H9 (cell line): ENCODE data around the gene MYH9. TPM values are rescaled to one million over a fixed set of nuclear protein-coding genes. Genes with fewer than 3 reads are reported as not detected.

Source experiments
- DNase-seq: peaks from one replicate; pipeline ENCODE4 v3.0.0-alpha.2; 2017
- H2AFZ ChIP-seq: one replicate; pipeline ENCODE4 v1.6.1; 2013; ENCODE audit warnings: mild to moderate bottlenecking, low read length, control low read depth, moderate library complexity
- H2AK5ac ChIP-seq: 2 replicates; pipeline ENCODE4 v1.6.1; 2013; ENCODE audit warnings: low read length, control low read depth, mixed read lengths; ENCODE audit not compliant: insufficient read length
- H2BK120ac ChIP-seq: one replicate; pipeline ENCODE4 v1.6.1; 2013; ENCODE audit warnings: low read depth, mild to moderate bottlenecking, low read length, control low read depth, inconsistent platforms; ENCODE audit not compliant: poor library complexity, severe bottlenecking
- H2BK12ac ChIP-seq: 2 replicates; pipeline ENCODE4 v1.6.1; 2013; ENCODE audit warnings: low read length, control low read depth, mixed read lengths, low read depth; ENCODE audit not compliant: insufficient read length
- H2BK15ac ChIP-seq: 2 replicates; pipeline ENCODE4 v1.6.1; 2013; ENCODE audit warnings: low read depth, low read length, control low read depth
- H2BK20ac ChIP-seq: one replicate; pipeline ENCODE4 v1.6.1; 2013; ENCODE audit warnings: low read depth, mild to moderate bottlenecking, low read length, control low read depth, inconsistent platforms; ENCODE audit not compliant: poor library complexity, severe bottlenecking
- H2BK5ac ChIP-seq: 2 replicates; pipeline ENCODE4 v1.6.1; 2013; ENCODE audit warnings: low read length, control low read depth, mixed read lengths; ENCODE audit not compliant: insufficient read length
- H3K14ac ChIP-seq: 2 replicates; pipeline ENCODE4 v1.6.1; 2013; ENCODE audit warnings: low read length, control low read depth; ENCODE audit not compliant: insufficient read depth
- H3K18ac ChIP-seq: 2 replicates; pipeline ENCODE4 v1.6.1; 2013; ENCODE audit warnings: low read depth, mild to moderate bottlenecking, mixed read lengths, low read length, control low read depth; ENCODE audit not compliant: insufficient read length
- H3K23ac ChIP-seq: 2 replicates; pipeline ENCODE4 v1.6.1; 2013; ENCODE audit warnings: low read length, control low read depth, mixed read lengths, low read depth; ENCODE audit not compliant: insufficient read length
- H3K23me2 ChIP-seq: 2 replicates; pipeline ENCODE4 v1.6.1; 2013; ENCODE audit warnings: low read depth, mild to moderate bottlenecking, mixed read lengths, low read length, control low read depth; ENCODE audit not compliant: insufficient read length, poor library complexity, severe bottlenecking
- H3K27ac ChIP-seq: 2 replicates; pipeline ENCODE4 v1.5.1; 2013; ENCODE audit warnings: low read length, control low read depth, mixed read lengths, low read depth; ENCODE audit not compliant: insufficient read length
- H3K27me3 ChIP-seq: 2 replicates; pipeline ENCODE4 v1.6.1; 2013; ENCODE audit warnings: low read length, control low read depth, inconsistent platforms; ENCODE audit not compliant: insufficient read depth
- H3K4ac ChIP-seq: 2 replicates; pipeline ENCODE4 v1.6.1; 2013; ENCODE audit warnings: low read depth, mild to moderate bottlenecking, control low read depth, inconsistent platforms, low read length, moderate library complexity
- H3K4me1 ChIP-seq: 2 replicates; pipeline ENCODE4 v1.6.1; 2013; ENCODE audit warnings: low read length, control low read depth, inconsistent platforms; ENCODE audit not compliant: insufficient read depth
- H3K4me2 ChIP-seq: 2 replicates; pipeline ENCODE4 v1.6.1; 2013; ENCODE audit warnings: low read length, control low read depth, mixed read lengths; ENCODE audit not compliant: insufficient read length, insufficient read depth
- H3K56ac ChIP-seq: 2 replicates; pipeline ENCODE4 v1.6.1; 2013; ENCODE audit warnings: low read depth, mild to moderate bottlenecking, mixed read lengths, low read length, control low read depth; ENCODE audit not compliant: insufficient read length
- H3K79me1 ChIP-seq: 2 replicates; pipeline ENCODE4 v1.6.1; 2013; ENCODE audit warnings: low read depth, mild to moderate bottlenecking, moderate library complexity, low read length, control low read depth, inconsistent platforms; ENCODE audit not compliant: insufficient read depth, poor library complexity, severe bottlenecking
- H3K79me2 ChIP-seq: 2 replicates; pipeline ENCODE4 v1.6.1; 2013; ENCODE audit warnings: low read length, control low read depth, inconsistent platforms; ENCODE audit not compliant: insufficient read depth
- H3K9ac ChIP-seq: 2 replicates; pipeline ENCODE4 v1.6.1; 2013; ENCODE audit warnings: low read length, control low read depth, mixed read lengths; ENCODE audit not compliant: insufficient read length; ENCODE audit errors: extremely low read depth
- H3K9me3 ChIP-seq: one replicate; pipeline ENCODE4 v1.6.1; 2013; ENCODE audit warnings: low read depth, low read length, inconsistent platforms; ENCODE audit not compliant: control insufficient read depth
- H3T11ph ChIP-seq: one replicate; pipeline ENCODE4 v1.6.1; 2013; ENCODE audit warnings: mild to moderate bottlenecking, low read length, control low read depth, inconsistent platforms
- H4K20me1 ChIP-seq: one replicate; pipeline ENCODE4 v1.6.1; 2013; ENCODE audit not compliant: control insufficient read depth, insufficient read length, insufficient read depth
- H4K5ac ChIP-seq: 2 replicates; pipeline ENCODE4 v1.6.1; 2013; ENCODE audit warnings: low read depth, mild to moderate bottlenecking, mixed read lengths, low read length, control low read depth; ENCODE audit not compliant: insufficient read length
- H4K8ac ChIP-seq: replicated peaks from 2 replicates; pipeline ENCODE4 v1.6.1; 2013; ENCODE audit warnings: low read length, control low read depth, mixed read lengths, low read depth; ENCODE audit not compliant: insufficient read length
- H4K91ac ChIP-seq: 2 replicates; pipeline ENCODE4 v1.6.1; 2013; ENCODE audit warnings: low read depth, mild to moderate bottlenecking, moderate library complexity, mixed read lengths, low read length, control low read depth; ENCODE audit not compliant: insufficient read length
- H3K27ac Mint-ChIP-seq, 3 experiments: 2 replicates in 2 of 3; 3 replicates in 1 of 3; pipeline ENCODE4 v1.8.0; 2020 to 2021; ENCODE audit warnings: mixed read lengths in 3 of 3, mild to moderate bottlenecking in 1 of 3, moderate library complexity in 1 of 3
- H3K27me3 Mint-ChIP-seq: 2 replicates; pipeline ENCODE4 v1.8.0; 2021; ENCODE audit warnings: low read depth, mild to moderate bottlenecking, moderate library complexity, mixed read lengths
- H3K36me3 Mint-ChIP-seq, 3 experiments: 2 replicates in 2 of 3; 3 replicates in 1 of 3; pipeline ENCODE4 v1.8.0; 2020 to 2021; ENCODE audit warnings: low read depth in 3 of 3, mixed read lengths in 3 of 3; ENCODE audit not compliant: insufficient read depth in 1 of 3
- H3K4me1 Mint-ChIP-seq, 2 experiments: 2 replicates each; pipeline ENCODE4 v1.8.0; 2020; ENCODE audit warnings: mixed read lengths in 2 of 2
- H3K4me3 Mint-ChIP-seq, 2 experiments: 2 replicates in 1 of 2; 3 replicates in 1 of 2; pipeline ENCODE4 v1.8.0; 2020 to 2021; ENCODE audit warnings: mild to moderate bottlenecking in 2 of 2, mixed read lengths in 2 of 2, moderate library complexity in 1 of 2
- H3K9me3 Mint-ChIP-seq, 2 experiments: 2 replicates in 1 of 2; 3 replicates in 1 of 2; pipeline ENCODE4 v1.8.0; 2020; ENCODE audit warnings: mild to moderate bottlenecking in 2 of 2, mixed read lengths in 2 of 2, moderate library complexity in 1 of 2
- CTCF ChIP-seq: fragments of 200-600 bp; sonication (generic); conservative IDR thresholded peaks from 3 replicates; pipeline ENCODE4 v1.8.0; 2021; ENCODE audit warnings: antibody characterized with exemption, mild to moderate bottlenecking
- WGBS: extraction: QIAGEN DNeasy Blood & Tissue Kit; methylation state at CpG from one replicate; pipeline ENCODE4 v1.1.7; 2013; ENCODE audit warnings: missing lambda C conversion rate, low lambda C conversion rate, mixed read lengths; ENCODE audit not compliant: insufficient read length; ENCODE audit errors: extremely low coverage; 5-methylcytosine and 5-hydroxymethylcytosine counted together
- total RNA-seq: library from RNA; stranded (reverse); gene quantifications from 2 replicates; pipeline ENCODE4 v1.2.1, GENCODE V29; 2021

MYH9 gene
- total RNA-seq, 1 experiment from 2014 or later, result 266 TPM

- Mint-ChIP-seq H3K36me3 (peaks cover 64 to 95% (median 91%) of the 10 kb centered on the region in 3 experiments), H3K27ac (no peak overlapping the region), H3K27me3 (no peaks in the 10 kb centered on the region), H3K4me3 (no peak overlapping the region), H3K9me3 (peaks cover 5 to 6% of the 10 kb centered on the region in 2 experiments; a peak in 3 of 5 replicates), H3K4me1 (peaks cover 2 to 9% of the 10 kb centered on the region in 2 experiments; a peak in 3 of 4 replicates)
- Histone ChIP-seq H3K4me1 (no peaks in the 10 kb centered on the region), H4K8ac (no peak overlapping the region), H3K27ac (no peak overlapping the region), H2BK12ac (no peak overlapping the region), H2BK15ac (no peak overlapping the region), H4K91ac (no peak overlapping the region), H2BK20ac (no peak overlapping the region), H3T11ph (no peak overlapping the region), H3K56ac (no peak overlapping the region), H2BK5ac (no peak overlapping the region), H3K23ac (no peak overlapping the region), H3K27me3 (no peaks in the 10 kb centered on the region), H4K5ac (no peak overlapping the region), H2AK5ac (no peak overlapping the region), H2BK120ac (no peak overlapping the region), H3K9ac (no peak overlapping the region), H3K4me2 (no peak overlapping the region), H4K20me1 (no peaks in the 10 kb centered on the region), H2AFZ (no peak overlapping the region), H3K18ac (no peak overlapping the region), H3K79me2 (no peaks in the 10 kb centered on the region), H3K14ac (no peak overlapping the region), H3K79me1 (no peaks in the 10 kb centered on the region), H3K23me2 (no peaks in the 10 kb centered on the region), H3K4ac (no peak overlapping the region), H3K9me3 (no peaks in the 10 kb centered on the region)
- no peak for DNase-seq
- TF ChIP-seq CTCF, result no peak
- no CpG with 5 or more reads among the region's 20 CpGs for WGBS
Measured at GRCh38 chr22:36287881-36288515, 99.8 kb downstream of the MYH9 start.
